ENCODE measurements around the gene MIAT.

GRCh38 chr22:26617271-26618199 lies 39.9 kb upstream of the MIAT start, which contains the start of gene CRYBB1:
- TF ChIP-seq CTCF (conservative IDR thresholded peaks at IDR 0.05 in 1 of 2, IDR thresholded peaks at IDR 0.05 in 1 of 2; ENCODE audit: low read depth in 1 of 2, low read length in 2 of 2), result no peak
- no peak for TF ChIP-seq EZH2 (IDR thresholded peaks at IDR 0.05; ENCODE audit: low read length, missing control alignments)
